GM19468 (cell line): Measurements from ENCODE around the gene ACAT2.
"Not testable (repeated sequence)": the region's sequence is repeated elsewhere in the genome, so short reads cannot be mapped to it uniquely, and the experiment has no call there.

Experiments used
- ATAC-seq: cut with Tn5 transposase; IDR thresholded peaks from one replicate; pipeline ENCODE4 v1.9.1; 2021; ENCODE audit warnings: mild to moderate bottlenecking, moderate library complexity, moderate number of reproducible peaks; ENCODE audit not compliant: unreplicated experiment; ENCODE audit errors: extremely low read depth

ACAT2 gene

DNA sequence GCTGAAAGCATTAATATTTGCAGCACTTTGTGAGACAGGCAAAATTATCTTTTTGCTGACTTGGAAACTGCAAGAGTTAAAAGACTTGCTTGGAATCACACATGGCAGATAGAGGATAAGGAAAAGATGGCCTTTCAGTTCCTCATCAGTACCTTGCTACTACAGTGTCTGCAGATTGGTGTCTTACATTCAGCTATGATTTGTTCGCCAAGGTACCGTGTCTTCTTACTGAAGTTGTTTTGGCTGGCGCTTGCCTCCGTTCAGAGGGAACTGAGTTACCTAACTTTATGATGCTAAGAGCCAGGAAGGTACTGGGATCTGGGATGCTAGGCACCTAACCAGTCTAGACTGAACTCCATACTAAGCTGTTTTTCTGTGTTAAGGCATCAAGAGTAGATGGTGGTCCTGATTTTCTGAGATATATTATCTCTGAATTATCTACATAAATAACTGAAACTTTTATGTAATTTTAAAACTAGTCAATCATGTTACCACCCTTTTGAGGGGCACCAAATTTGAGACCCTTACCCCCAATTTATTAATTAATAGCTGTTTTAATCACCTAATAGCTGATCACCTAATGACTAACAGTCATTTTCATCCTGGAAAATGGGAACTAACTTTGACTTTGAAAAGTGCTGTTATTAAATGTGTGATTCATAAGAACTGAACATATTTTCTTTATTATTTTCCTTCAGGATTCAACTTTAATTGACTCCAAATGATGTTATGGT lies 32.1 kb upstream of the ACAT2 start:
- ATAC-seq: no peak

DNA sequence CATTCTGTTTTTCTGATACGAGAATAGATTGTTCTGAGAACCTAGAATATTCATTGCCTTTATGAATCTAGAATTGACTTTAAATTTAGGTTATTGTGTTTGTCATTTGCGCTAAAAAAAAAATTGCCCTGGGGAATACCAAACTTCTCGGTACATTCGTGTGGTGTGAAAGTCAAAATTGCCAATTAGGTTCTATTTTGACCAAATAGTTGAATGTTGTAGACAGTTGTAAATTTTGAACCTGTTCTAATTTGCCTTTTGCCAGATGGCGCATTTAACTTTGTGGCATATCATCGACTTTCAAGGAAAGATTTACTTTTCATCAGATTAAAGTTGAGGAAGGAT lies 31.5 kb upstream of the ACAT2 start:
- ATAC-seq: no peak

- ATAC-seq: not testable (repeated sequence)
Observed at GRCh38 chr6:159732550-159732949, 29.3 kb upstream of the ACAT2 start.

- ATAC-seq: not testable (repeated sequence)
Observed at GRCh38 chr6:159733395-159733794, 28.4 kb upstream of the ACAT2 start.

GRCh38 chr6:159736908-159737307 lies 24.9 kb upstream of the ACAT2 start:
- ATAC-seq: no peak

- no peak for ATAC-seq
Observed at GRCh38 chr6:159739341-159739740, 22.5 kb upstream of the ACAT2 start.

DNA sequence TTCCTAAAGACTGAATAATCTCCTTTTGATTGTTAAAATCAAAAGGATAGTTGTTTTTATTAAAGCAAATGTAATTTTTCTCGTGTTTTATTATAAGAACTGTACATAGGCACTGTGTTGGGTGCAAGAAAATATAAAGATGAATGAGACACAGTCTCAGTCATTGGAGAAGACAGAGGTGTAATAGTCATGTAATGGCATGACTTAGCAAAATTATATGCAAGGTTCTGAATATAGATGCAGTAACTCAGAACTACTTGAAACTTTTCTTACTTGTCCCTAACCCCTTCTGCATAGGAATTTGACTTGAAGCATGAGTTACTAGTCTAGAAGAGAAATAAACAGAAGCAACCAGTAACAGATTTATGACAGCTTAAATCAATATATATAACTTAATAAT lies 19.7 kb upstream of the ACAT2 start:
- ATAC-seq: no peak

DNA sequence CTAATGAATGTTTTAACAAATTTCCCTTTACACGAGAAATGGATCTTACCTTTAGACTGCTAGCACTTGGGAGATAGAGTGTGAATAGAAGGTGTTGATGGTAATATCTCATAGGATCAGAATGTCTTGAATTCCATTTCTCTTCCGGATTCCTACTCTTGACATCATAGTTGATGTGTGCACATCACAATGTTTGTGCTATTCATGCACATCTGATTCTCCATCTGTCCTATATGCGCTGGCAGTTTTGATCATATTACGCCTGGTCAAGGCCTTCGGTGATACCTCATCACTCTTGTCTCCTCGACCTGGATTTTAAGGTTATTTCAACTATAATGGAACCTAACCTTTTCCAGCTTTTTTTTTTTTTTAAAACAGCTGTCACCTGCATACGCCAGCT lies 16.8 kb upstream of the ACAT2 start:
- no peak for ATAC-seq

GRCh38 chr6:159746759-159747158 lies 15.1 kb upstream of the ACAT2 start:
- ATAC-seq: no peak

DNA sequence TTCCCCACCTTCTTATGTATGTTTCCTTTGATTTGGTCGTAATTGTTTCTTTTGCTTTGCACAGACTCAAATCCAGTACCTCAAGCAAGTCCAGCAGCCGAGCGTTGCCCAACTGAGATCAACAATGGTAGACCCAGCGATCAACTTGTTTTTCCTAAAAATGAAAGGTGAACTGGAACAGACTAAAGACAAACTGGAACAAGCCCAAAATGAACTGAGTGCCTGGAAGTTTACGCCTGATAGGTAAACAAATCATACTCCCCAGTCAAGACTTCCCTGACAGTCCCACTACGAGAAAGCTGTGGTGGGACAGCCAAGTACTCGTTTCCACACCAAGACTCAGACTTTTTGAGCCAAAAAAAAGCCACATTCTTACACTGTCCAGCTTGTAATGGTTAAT lies 13.7 kb upstream of the ACAT2 start:
- not testable (repeated sequence) for ATAC-seq

GRCh38 chr6:159751448-159751847 lies 10.4 kb upstream of the ACAT2 start:
- ATAC-seq: no peak

DNA sequence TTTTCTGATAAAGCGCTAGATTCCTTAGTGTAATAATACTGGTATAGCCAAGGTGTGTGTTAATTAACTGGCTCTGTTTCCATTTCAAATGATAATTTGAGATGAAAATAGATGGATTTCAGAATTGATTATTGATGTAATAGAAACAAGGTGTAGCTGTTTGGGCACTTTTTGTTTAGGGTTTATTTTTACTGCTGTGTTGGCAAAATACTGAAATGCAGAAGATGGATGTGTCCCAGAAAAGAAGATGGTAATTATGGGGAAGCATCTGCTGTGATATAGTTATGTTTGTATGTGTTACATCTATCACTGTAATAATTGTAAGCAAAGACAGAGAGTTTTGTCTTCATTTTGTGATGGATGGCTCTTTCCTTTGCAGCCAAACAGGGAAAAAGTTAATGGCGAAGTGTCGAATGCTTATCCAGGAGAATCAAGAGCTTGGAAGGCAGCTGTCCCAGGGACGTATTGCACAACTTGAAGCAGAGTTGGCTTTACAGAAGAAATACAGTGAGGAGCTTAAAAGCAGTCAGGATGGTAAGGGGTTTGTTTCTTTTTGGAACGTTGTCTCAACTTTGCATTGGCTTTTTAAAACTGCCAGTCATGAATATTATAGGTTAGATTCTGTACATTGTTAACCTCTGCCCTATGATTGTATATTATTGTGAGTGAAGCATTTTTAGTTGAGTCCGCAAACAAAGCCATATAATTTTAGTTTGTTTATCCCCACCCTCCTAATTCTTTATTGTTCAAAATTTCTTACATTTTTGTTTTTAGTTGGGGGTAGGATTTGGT lies 8.6 kb upstream of the ACAT2 start:
- ATAC-seq: no peak

DNA sequence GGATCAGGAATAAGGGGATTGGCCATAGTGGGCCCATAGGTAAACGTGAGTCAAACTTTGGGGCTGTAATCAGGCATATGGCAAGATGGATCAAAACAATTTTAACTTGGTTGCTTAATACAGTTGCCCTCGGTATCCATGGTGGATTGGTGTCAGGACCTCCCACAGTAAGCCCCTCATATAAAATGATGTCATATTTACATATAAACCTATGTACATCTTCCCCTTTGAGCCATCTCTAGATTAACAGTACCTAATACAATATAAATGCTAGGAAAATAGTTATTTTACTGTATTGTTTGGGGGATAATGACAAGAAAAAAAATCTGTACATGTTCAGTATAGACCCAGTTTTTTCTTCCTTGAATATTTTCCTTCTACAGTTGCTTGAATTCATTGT lies 7.4 kb upstream of the ACAT2 start:
- ATAC-seq: no peak

- no peak for ATAC-seq
Observed at GRCh38 chr6:159754959-159755914, 6.6 kb upstream of the ACAT2 start.

DNA sequence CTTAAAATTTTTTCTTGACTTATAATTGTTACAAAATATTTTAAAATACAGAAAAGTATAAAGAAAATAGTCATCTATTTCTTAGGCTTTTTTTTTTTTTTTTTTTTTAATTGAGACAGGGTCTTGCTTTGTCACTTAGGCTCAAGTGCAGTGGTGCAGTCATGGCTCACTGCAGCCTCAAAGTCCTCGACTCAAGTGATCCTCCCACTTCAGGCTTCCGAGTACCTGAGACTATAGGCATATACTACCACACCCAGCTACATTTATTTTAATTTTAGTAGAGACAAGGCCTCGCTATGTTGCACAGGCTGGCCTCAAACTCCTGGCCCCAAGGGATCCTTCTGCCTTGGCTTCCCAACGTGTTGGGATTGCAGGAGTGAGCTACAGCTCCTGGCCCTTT lies 5.3 kb upstream of the ACAT2 start:
- no peak for ATAC-seq

DNA sequence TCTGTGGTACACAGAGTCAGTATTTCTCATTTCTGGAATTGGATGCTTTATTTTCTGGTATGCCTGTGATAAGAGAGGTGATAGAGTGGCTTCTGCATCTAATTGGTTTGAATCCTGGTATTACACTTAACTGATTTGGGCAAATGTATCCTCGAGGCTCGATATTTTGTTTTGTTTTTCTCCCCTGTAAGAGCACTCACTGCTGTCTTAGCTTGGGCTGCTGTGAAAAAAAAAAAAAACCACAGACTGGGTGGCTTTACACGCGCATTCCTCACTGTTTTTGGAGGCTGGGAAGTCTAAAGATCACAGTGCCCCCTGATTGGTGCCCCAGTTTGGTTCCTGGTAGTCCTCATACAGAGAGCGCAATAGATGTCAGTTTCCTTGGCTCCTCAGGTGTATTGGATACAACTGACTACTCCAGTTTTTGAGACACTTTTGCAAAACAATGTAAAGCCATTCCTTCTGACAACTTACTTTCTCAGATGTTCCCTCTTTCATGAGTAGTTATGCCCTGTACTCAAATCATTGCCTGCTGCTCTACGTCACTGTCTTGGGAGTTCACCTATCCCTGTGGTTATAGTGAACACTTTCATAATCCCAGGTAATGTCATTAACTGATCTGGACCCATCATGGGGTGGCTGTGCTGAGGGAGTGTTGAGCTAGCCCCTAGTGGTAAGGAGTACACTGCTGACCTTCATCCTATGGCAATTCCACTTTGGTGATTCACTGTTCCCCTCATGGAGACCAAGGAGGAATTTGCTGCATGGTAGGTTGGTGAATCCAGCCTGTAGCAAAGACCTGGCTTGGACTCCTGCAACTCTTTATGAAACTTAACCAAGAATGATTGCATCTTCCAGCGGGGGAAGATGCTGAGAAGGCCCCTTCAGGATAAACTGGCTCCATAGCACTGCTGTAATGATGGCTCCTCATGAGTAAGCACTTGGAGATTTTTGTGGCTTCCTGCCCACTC lies 3.5 kb upstream of the ACAT2 start:
- no peak for ATAC-seq

DNA sequence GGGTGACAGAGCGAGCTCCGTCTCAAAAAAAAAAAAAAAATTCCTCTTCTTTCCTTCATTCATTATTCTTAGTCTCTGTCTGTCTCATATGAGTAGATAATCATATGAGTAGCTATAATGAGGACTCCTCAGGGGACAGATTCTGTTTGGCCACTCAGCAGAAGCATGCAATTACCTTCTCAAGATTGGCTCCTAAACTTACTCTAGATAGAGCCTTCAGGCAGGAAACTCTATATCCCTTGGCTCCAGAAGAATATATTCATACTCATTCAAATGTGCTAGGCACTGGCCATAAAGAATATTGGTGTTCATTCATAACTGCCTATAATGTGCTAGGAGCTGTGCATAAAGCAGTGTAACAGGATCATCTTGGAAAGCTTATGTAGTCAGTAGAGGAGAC lies 2.2 kb upstream of the ACAT2 start:
- ATAC-seq: no peak

DNA sequence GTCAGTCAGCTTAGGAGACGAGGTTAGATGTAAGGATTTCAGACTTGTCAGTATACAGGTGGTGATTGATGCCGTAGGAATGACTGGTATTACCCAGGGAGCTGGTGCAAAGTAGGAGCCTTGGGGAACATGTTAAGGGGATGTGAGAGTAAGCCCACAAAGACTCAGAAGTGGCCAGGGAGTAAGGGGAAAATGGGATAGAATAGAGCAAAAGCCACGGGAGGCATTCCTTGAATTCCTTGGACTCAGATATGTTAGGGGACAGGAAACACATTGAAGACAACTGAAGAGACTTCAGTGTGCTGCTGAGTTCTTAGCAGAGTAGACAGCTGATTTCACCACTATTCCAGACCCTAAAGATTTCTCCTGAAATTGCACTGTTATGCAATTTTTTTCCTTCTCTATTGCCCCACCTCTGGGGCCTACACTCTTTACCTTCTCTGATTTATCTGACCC lies 1.2 kb upstream of the ACAT2 start:
- no peak for ATAC-seq

DNA sequence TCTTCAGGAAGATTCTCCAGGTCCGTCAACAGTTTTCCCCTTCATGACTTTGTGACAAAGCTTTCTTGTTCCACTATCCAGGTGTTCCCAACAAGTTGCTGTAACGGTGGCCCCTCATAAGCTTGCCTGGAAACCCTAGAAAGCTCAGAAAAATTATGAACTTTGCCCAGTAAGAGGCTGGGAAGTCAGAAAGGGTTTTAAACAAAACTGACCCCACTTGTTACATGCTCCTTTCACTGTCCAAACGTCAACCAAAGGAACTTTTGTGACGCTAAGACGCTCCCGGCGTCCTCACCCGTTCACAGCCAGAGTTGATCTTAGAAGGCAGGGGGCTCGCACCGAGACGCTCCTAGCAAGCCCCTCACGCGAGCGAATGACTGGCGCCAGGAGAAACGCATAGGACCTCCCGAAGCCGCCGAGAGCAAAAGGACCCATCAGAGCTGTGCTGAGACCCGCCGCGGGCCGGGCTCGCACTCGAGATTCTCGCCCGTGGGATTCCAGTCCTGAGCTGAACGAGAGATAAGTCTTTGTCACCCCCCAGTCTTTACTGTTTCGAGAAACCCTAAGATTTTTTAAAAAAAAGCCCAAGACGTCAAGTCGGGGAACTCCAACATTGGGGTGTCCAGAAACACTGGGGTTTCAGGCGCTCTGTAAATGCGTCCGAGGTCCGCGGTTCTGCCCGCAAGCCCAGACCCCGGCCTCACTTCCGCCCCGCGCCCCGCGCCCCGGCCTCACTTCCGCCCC lies 544 bp upstream of the ACAT2 start:
- ATAC-seq: no peak
